Measurements from ENCODE around the gene MARCHF6. TPM values are rescaled to one million over a fixed set of nuclear protein-coding genes. Genes with fewer than 3 reads are reported as not detected.
"Not testable (repeated sequence)": the region's sequence is repeated elsewhere in the genome, so short reads cannot be mapped to it uniquely, and the experiment has no call there.

The MARCHF6 gene
- total RNA-seq = 142 TPM
- long read RNA-seq, full-length matches to known transcripts = 21 of 35 reads
- long read RNA-seq, partial matches to known transcripts = 8 of 35 reads
- long read RNA-seq, other reads (novel, unspliced or antisense) = 6 of 35 reads

DNA sequence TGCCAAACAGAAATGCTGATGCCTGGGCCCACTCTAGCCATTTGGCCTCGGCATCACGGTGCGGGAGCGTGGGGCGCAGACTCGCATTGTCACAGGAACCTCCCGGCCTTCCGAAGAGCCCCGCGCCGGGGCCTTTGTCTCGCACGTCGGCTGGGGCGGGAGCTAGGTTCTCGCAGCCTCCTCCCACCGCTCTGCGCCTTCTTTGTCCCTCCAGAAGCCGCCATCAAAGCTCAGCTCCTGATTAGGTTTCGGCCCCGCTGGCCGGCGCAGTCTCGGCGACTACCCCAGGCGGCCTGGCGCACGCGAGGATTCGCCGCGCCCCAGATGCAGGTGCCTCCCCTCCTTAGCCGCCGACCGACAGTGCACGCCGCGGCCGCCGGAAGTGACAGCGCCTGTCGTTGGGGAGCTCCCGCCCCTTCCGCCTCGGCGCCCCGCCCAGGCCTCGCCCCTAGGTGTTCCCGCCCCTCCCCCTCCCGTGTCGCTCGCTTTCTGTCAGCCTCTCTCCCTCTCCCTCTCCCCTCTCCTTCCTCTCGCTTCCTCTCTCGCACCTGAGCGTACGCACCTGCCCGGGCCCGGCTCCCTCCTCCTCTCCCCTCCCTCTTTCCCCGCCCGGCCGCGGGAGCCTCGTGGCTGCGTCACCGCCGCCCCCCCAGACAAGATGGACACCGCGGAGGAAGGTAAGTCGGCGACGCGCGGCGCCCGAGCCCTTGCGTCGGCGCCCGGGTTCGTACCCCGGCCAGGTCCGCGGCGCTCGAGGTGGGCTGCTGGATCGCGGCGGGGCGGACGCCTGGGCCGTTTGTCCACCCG is at the start of gene MARCHF6:
MARCHF6 (plus strand) TSS at position 455 of the 807 bp plus-strand sequence; CDS start at position 659, 204 bp downstream.
- peak; percentile 97 for DNase-seq (ENCODE audit: low spot score)
- intact Hi-C loops (cut with DNase I) = loop anchor here (5.0 kb wide), 3 partner anchors 49 to 101 kb away; partner anchors contain the start of gene CCT5

GRCh38 chr5:10303699-10304170 is 49.8 kb upstream of the MARCHF6 start:
- intact Hi-C loops (cut with DNase I) = no loop called here
- no peak for DNase-seq (ENCODE audit: low spot score)

GRCh38 chr5:10304932-10305331 is 48.6 kb upstream of the MARCHF6 start:
- intact Hi-C loops (cut with DNase I) = no loop called here

GRCh38 chr5:10306114-10306513 is 47.4 kb upstream of the MARCHF6 start:
- intact Hi-C loops (cut with DNase I) = no loop called here
- DNase-seq (ENCODE audit: low spot score) = no peak

More at GRCh38 chr5:10304932-10305331, 48.6 kb upstream of the MARCHF6 start:
- no peak for DNase-seq (ENCODE audit: low spot score)

- intact Hi-C loops (cut with DNase I) = no loop called here
- no peak for DNase-seq (ENCODE audit: low spot score)
Observed at GRCh38 chr5:10306806-10307205, 46.7 kb upstream of the MARCHF6 start.

DNA sequence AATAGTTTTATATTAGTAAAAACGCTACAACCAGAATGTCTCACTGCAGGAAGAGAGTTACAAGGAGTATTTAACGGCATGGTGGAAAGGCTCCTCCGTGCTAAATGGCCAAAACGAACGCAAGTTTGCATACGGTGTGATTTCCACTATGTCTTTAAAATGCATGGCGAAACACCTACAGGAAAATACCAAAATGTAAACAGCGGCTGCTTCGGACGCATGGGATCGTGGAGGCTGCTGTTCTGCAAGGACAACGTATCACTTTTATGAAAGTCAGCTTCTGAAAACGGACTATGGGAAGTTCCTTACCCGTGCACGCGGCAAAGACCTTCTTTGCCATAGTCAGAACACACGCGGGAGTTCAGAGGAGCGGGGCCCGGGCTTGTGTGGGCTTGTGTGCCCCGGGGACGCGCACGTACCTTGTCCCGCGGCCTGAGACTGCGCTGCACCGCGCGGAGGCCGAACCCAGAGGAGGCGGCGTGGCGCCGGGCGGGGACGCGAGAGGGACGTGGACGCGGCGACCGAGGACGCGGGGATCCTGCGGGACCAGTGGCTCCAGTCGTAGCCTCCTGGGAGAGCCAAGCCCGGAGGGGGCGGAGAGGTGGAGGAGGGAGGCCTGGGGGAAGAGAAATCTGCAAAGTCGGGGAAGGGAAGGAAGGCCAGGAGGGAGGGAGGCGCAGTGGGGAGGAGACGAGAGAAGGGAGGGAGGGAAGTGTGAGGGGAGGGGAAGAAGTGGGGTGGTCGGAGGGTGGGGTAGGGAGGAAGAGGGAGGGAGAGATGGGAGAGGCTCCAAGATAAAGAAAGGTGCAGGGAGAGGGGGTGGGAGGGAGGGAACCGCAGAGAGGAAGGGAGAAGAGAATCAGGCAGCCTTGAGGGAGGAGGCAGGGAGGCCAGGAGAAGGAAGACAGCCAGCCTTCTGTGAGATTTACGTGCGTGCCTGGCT is 46.0 kb upstream of the MARCHF6 start, which contains the start of gene CMBL:
CMBL (minus strand) TSS at position 697 of the 943 bp plus-strand sequence. CDS start 17,140 bp downstream, outside the sequence.
- intact Hi-C loops (cut with DNase I) = no loop called here
- DNase-seq (ENCODE audit: low spot score) = no peak

DNA sequence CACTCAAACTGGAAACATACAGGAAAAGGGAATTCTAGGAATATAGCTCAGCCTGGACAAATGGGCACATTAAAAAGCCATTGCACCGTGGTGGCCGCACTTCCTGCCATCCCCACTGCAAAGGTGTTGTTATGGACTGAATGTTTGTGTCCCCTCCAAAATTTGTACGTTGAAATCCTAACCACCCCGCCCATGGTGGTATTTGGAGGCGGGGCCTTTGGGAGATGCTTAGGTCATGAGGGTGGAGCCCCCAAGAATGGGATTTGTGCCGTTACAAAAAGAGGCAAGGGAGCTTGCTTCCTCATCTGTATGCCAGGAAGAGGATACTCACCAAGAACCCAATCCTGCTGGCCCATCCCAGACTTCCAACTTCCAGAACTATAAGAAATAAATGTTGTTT is 44.7 kb upstream of the MARCHF6 start:
- no peak for DNase-seq (ENCODE audit: low spot score)
- intact Hi-C loops (cut with DNase I) = no loop called here

GRCh38 chr5:10310066-10310779 is 43.3 kb upstream of the MARCHF6 start:
- intact Hi-C loops (cut with DNase I) = no loop called here
- DNase-seq (ENCODE audit: low spot score) = no peak

DNA sequence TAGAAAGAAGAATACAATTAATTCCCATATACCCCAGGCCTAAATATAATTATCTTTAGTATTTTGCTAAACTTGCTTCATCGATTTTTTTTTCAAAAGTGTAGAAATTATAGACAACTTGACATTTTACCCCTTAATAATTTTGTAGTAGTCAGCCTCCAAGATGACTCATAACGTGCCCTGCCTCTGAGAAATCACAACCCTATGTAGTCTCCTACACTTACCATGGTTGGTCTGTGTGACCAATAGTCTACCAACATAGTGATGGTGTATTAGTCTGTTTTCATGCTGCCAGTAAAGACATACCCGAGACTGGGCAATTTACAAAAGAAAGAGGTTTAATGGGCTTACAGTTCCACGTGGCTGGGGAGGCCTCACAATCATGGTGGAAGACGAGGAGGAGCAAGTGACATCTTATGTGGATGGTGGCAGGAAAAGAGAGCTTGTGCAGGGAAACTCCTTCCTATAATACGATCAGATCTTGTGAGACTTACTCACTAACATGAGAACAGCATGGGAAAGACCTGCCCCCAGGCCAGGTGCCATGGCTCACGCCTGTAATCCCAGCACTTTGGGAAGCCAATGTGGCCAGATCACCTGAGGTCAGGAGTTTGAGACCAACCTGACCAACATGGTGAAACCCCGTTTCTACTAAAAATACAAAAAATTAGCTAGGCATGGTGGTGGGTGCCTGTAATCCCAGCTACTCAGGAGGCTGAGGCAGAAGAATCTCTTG is 42.5 kb upstream of the MARCHF6 start:
- DNase-seq (ENCODE audit: low spot score); intact Hi-C loops (cut with DNase I): not testable (repeated sequence)

GRCh38 chr5:10311595-10312425 is 41.7 kb upstream of the MARCHF6 start:
- DNase-seq (ENCODE audit: low spot score) = no peak
- intact Hi-C loops (cut with DNase I) = no loop called here

GRCh38 chr5:10315201-10315600 is 38.3 kb upstream of the MARCHF6 start:
- intact Hi-C loops (cut with DNase I) = no loop called here
- no peak for DNase-seq (ENCODE audit: low spot score)

GRCh38 chr5:10315824-10316509 is 37.5 kb upstream of the MARCHF6 start:
- DNase-seq (ENCODE audit: low spot score) = no peak
- intact Hi-C loops (cut with DNase I) = no loop called here

DNA sequence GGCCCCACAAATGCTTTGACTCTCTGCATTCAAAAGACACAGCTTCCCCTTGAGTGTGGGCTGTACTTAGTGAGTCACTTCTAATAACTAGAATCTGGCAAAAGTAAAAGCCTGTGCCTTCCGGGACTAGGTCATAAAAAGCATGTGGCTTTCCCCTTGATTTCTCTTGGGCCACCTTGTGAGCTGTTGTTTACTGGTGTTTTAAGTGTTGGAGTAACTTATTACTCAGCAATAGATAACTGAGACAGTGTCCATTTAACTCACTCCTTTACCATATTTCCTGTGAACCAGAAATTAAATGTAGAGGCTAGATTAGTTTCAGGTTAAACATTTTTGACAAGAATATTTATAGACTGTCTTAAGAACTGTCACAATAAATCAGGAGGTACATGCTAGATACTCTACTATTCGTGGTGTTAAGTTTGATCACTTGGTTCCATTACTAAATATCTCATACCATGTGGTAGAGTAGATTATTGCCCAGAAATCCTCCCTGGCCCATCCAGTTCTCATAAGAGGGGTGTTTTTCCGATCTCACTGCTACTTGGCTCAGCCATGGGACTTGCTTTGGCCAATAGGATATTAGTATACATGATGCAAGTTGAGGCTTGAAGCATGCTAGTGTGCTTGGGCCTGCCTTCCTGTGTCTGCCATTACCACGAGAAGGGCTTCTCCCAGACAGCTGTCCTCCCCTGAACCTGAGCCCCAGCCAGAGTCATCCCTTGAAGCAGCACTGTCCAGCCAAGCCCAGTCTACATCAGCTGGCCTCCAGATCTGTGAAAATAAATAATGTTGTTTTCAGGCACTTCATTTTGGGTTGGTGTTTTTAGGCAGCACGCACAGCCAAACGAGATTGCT is 35.4 kb upstream of the MARCHF6 start:
- intact Hi-C loops (cut with DNase I) = no loop called here
- DNase-seq (ENCODE audit: low spot score) = peak; percentile 9

- peak; percentile 27 for DNase-seq (ENCODE audit: low spot score)
- intact Hi-C loops (cut with DNase I) = no loop called here
Observed at GRCh38 chr5:10319202-10319851, 34.2 kb upstream of the MARCHF6 start.

- DNase-seq (ENCODE audit: low spot score) = no peak
- intact Hi-C loops (cut with DNase I) = no loop called here
Observed at GRCh38 chr5:10320793-10321192, 32.7 kb upstream of the MARCHF6 start.

DNA sequence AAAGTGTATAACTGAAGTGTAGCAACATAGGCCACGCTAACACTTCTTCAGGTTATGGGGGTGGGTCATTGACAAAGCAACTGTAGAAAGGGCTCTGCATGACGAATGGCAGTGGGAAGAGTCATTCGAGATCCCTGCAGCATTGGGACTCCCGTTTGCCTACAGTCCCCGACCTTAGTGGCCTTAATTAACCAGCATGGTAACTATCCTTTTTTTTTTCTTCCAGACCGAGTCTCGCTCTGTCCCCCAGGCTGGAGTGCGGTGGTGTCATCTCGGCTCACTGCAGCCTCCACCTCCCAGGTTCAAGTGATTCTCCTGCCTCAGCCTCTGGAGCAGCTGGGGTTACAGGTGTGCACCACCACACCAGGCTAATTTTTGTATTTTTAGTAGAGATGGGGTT is 31.6 kb upstream of the MARCHF6 start:
- intact Hi-C loops (cut with DNase I) = no loop called here
- DNase-seq (ENCODE audit: low spot score) = no peak
